Fibroblast of peridontal ligament (primary cell): Measurements from ENCODE around the gene ABCC4.
A peak's percentile ranks its signal among the peaks of the same experiment; 100 is the strongest.
"Not testable (repeated sequence)": the region's sequence is repeated elsewhere in the genome, so short reads cannot be mapped to it uniquely, and the experiment has no call there.

Experiments used
- DNase-seq: peaks from one replicate; pipeline ENCODE4 v3.0.0-alpha.2; 2010; ENCODE audit errors: extremely low read depth

The ABCC4 gene

DNA sequence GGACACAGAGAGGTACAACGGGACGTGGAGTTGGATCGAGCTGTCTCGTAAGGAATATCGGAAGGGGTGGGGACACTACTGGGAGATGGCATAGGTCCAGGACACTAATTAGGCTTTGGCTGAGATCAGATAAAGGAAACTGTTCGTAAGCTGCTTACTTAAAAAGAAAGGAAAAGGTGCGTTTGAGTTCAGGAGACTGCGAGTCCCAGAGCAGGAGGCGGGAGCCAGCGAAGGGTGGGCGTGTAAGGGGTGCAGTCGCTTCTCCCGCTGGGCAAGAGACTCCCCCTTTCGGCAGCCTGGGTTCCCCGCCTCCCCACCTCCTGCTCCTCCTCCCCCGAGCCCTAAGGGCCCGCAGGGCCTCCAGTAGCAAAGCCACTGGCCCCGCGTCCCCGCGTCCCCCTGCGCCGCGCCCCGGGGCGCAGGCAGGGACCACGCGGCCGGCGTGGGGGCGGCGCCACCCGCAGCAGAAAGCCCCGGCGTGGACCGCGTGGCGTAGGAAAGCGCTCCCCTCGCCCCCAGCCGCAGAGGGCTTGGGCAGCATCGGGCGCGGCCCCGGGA is 547 bp downstream of the ABCC4 start:
- peak; percentile 55 for DNase-seq

DNA sequence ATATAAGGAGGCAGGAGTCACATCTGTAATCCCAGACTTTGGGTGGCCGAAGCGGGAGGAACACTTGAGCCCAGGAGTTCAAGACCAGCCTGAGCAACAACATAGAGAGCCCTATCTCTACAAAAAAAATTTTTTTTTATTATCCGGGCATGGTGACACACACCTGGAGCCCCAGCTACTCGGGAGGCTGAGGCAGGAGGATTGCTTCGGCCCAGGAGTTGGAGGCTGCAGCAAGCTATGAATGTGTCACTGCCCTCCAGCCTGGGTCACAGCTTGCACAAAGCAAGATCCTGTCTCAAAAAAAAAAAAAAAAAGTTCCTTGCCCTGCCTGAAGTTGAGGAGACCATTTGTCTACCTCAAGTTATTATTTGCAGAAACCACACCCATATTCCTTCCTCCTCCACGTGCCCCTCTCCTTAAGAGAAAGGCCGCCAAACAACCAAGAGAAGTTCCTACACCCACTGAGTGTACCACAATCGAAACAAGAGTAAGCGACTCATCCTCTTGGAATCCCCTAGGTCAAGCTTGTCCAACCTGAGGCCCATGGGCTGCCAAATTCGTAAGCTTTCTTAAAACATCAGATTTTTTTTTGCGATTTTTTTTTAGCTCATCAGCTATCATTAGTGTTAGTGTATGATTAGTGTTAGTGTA is 2.2 kb downstream of the ABCC4 start:
- DNase-seq, result peak; percentile 40

DNA sequence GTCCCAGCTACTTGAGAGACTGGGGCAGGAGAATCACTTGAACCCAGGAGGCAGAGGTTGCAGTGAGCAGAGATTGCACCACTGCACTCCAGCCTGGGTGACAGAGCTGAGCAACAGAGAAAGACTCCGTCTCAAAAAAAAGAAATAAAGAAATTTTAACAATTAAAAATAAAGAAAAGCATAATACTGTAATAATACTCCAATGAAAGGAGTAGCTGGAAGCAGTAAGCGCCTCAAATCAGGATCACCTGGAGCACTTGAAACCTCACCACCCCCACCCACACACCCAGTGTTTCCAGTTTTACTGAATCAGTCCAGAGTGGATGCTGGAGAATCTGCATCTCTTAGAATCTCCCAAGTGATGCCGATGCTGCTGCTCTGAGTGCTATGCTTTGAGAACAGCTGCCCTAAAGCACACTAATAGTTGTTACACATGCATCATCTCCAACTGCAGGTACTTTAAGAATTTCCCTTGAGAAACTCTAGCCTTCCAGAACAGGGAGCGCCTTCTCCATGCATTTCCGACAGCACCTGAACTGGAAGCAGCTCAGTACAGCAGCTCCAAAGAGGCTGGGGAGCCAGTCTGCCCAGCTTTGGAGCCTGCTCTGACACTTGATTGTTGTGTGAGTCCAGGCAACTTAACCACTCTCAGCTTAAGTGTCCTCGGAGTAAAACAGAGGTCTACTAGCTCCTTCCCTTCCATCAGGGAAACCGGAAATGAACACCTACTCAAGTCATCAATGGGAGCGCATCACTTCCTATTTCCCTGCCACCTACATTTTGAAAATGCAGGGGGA is 2.9 kb downstream of the ABCC4 start:
- no peak for DNase-seq

DNA sequence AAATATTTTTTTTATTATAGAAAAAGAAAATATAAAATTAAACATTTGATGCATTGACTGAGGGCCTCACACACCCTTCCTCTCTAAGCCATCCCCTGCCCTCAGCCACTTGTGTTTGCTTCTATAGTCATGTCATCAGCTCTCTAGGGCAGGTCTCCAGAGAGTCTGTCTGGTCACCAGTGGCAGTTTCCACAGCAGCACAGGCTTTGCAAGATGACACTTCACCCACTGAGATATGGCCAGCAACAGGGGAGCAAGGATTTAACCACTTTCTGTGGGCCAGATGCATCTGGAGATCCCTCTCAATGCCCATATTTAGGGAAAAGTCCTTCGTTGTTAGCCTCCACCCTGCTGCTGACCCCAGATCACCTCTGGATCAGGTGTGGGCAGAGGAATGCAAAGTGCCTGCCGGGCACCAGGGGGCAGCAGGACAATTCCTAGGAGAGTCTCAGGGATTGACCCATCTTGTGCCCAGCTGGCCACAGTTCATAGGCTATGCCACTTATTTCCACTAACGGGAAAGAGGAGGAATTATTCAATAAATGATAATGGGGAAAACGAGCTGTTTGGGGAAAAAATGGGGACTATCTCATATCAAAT is 4.8 kb downstream of the ABCC4 start:
- DNase-seq, result no peak

DNA sequence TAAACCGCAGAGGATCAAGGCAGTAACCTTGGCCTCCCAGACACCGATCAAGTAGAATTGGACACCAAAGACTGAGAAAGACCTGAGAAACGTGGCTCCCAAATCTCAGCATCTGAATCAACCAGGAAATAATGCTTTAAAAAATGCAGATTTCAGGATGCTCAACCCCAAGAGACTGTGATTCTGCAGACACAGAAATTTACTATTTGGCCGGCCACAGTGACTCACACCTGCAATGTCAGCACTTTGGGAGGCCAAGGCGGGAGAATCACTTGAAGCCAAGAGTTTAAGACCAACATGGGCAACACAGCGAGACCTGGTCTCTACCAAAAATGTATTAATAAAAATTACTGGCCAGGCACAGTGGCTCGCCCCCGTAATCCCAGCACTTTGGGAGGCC is 6.2 kb downstream of the ABCC4 start:
- no peak for DNase-seq

DNA sequence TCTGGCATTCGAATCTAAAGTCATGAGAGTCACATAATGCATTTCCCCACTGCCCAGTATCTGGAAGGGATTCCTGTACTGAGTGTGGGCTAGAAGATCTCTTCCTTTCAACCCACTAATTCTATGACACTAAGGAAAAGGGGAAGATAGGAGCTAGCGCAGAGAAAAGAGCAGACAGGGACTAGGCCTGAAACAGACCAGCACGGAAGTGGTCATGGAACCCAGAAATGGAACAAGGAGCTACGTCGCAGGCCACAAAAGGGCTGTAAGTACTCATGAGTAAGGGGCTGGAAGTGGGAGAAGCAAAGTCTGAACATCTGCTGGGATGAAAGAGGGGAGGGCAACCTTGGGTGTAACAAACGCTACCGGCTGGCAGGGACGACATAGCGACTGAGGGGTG is 8.6 kb downstream of the ABCC4 start:
- DNase-seq, result no peak

DNA sequence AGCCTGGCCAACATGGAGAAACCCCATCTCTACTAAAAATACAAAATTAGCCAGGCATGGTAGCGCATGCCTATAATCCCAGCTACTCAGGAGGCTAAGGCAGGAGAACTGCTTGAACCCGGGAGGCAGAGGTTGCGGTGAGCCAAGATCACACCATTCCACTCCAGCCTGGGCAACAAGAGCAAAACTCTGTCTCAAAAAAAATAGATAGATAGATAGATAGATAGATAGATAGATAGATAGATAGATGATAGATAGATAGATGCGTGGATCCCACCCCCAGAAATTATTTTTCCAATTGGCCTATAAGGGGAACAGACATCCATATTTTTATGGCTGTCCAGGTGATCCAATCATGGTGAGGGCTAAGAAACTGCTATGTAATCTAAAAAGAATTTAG is 11.3 kb downstream of the ABCC4 start:
- not testable (repeated sequence) for DNase-seq

DNA sequence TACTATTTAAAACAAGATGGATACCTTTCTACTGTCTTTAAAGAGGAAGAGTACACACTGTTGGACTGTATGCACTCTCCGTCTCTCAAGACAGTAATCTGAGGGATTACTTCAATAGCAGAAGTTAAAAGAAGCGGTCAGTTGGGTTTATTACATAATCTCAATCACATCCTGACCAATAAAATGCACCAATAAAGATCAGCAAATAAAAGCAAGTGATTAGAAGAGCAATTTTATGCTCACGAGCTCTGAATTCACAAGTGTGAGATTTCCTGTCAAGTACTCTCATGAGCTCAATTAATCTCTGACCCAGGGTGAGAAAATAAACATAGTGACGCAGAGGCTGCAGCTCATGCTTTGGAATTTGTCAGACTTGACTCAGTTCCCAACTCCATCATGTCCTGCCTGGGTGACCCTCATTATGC is 12.2 kb downstream of the ABCC4 start:
- DNase-seq, result no peak

DNA sequence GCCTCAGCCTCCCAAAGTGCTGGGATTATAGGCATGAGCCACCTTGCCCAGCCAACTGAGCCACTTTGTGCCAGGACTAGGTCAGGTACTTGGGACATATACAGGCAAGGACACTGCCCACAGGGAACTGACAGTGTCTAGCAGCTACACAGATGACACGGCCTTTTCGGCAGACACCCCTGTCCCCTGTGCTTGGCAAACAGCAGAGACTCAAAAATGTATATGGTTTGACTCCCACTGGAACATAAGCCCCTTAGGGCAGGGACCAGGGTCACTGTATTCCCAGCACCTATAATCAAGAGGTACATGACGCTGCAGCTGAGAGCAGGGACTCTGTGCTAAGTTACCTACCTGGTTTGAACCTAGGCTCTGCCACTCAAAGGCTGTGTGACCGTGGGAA is 16.8 kb downstream of the ABCC4 start:
- no peak for DNase-seq

DNA sequence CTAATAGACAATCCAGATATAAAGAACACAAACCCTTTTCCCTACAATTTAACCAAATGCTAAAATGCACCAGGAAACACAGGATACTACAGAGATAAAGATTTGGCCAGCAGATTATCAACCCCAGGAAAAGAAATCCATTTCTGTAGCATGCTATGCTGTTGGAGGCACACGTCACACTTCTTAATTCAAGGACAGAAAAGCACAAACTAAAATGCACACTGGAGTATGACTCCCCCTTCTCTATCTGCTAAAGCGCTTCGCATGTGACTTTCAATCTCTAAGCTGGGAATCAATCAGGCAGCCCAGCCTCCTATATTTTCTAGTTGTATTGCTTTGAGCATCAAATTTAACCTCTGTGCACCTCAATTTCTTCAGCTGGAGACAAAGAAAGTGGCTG is 22.2 kb downstream of the ABCC4 start:
- DNase-seq, result no peak

DNA sequence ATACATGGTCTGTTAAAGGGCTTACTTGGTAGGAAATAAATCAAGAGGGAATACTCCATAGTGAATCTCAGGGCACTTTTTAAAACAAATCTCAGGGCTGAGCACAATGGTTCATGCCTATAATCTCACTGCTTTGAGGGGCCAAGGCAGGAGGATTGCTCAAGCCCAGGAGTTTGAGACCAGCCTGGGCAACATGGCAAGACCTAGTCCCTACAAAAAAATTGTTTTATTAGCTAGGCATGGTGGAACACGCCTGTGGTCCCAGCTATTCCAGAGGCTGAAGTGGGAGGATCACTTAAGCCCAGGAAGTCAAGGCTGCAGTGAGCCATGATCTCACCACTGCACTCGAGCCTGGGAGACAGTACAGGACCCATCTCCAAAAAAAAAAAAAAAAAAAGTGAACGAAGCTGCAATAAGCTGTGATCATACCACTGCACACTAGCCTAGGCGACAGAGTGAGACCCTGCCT is 25.2 kb downstream of the ABCC4 start:
- no peak for DNase-seq

DNA sequence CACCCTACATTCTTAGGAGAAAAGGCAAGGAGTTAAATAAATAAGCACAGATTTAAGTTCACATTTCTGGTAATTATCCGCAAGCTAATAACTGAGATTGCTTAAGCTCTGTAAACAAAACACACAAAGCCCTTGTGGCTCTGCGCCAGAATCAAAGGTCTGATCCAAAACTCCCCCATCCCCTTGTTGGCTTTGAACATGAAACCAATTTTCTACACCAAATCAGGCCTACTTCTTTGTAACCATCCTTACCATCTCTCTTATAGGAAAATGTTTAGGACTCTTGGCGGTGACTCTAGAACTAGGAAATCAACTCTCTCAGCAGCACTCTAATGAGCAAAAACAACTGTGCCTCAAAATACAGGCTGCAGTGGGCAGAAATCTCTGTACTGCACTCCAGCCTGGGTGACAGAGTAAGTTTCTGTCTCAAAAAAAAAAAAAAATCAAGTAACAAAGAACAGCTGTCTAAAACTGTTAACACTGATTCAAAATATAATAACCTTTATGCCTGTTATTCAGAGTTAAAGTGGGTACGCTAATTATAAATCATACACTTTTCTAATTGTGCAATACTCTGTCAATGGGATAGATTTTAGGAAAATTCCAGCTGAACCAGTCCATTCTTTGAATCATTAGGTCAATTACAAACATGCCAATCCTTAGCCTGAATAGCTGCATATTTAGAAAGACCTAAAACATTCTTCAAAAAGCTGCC is 25.8 kb downstream of the ABCC4 start:
- peak; percentile 53 for DNase-seq

DNA sequence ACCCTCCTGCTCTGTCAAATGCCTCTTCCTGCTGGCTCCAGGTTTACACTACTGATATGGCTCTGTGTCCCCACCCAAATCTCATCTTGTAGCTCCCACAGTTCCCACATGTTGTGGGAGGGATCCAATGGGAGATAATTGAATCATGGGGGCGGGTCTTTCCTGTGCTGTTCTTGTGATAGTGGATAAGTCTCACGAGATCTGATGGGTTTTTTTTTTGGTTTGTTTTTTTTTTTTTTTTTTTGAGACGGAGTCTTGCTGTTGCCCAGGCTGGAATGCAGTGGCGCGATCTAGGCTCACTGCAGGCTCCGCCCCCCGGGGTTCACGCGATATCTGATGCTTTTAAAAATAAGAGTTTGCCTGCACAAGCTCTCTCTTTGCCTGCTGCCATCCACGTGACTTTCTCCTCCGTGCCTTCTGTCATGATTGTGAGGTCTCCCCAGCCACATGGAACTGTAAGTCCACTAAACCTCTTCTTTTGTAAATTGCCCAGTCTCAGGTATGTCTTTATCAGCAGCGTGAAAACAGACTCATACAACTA is 27.6 kb downstream of the ABCC4 start:
- DNase-seq, result not testable (repeated sequence)

DNA sequence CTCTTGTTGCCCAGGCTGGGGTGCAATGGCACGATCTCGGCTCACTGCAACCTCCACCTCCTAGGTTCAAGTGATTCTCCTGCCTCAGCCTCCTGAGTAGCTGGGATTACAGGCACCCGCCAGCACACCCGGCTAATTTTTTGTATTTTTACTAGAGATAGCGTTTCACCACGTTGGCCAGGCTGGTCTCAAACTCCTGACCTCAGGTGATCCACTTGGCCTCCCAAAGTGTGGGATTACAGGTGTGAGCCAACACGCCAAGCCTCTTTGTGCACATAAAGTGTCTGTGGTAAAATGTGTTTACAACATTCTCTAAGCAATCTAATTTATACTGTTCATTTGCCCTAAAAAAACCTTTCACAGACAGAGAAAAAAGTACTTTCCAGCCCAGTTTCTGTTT is 29.2 kb downstream of the ABCC4 start:
- not testable (repeated sequence) for DNase-seq

DNA sequence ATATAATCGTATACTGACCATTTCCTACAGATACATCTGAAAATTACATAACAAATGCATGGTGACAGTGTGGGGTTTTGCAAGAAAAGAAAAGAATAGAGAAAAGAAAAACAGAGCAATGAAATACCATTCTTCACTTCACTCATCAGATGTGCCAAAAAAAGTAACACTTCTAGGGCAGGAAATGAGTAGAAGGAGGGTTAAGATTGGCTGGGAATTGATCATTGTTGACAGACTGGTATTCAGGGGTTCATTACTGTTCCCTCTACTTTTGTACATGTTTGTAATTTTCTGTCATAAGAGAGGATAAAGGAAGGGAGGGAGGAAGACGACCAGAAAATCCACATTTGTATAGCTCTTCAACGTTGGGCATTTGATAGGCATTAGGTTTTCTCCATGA is 31.5 kb downstream of the ABCC4 start:
- no peak for DNase-seq

DNA sequence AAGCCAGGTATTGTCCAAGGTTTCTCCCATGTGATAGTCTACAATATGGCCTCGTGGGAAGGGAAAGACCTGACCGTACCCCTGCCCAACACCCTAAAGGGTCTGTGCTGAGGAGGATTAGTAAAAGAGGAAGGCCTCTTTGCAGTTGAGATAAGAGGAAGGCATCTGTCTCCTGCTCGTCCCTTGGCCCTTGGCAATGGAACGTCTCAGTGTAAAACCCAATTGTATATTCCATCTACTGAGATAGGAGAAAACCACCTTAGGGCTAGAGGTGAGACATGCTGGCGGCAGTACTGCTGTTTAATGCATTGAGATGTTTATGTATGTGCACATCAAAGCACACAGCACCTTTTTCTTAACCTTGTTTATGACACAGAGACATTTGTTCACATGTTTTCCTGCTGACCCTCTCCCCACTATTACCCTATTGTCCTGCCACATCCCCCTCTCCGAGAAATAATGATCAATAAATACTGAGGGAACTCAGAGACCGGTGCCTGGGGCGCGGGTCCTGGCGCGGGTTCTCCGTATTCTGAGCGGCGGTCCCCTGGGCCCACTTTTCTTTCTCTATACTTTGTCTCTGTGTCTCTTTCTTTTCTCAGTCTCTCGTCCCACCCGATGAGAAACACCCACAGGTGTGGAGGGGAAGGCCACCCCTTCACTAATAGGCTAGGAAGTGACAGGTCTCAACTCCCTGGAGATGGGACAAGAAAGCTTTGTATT is 32.7 kb downstream of the ABCC4 start:
- DNase-seq, result not testable (repeated sequence)

DNA sequence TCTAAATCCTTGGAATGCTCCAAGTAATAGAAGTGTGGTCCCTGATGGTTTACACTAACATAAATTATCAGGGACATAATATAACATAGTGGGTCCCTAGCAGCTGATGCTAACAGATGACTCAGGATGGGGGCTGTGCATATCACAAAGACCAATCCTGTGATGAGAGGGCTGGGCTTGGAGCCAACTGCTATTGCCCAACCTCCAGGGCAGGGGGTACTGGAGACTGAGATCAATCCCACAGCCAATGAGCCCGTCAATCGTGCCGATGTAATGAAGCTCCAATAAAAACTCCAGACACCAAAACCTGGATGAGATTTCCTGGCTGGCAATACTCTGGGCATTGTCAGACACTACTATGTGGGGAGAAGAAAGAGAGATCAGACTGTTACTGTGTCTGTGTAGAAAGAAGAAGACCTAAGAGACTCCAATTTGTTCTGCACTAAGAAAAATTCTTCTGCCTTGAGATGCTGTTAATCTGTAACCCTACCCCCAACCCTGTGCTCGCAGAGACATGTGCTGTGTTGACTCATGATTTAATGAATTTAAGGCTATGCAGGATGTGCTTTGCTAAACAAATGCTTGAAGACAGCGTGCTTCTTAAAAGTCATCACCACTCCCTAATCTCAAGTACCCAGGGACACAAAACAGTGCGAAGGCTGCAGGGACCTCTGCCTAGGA is 33.4 kb downstream of the ABCC4 start:
- peak; percentile 89 for DNase-seq

DNA sequence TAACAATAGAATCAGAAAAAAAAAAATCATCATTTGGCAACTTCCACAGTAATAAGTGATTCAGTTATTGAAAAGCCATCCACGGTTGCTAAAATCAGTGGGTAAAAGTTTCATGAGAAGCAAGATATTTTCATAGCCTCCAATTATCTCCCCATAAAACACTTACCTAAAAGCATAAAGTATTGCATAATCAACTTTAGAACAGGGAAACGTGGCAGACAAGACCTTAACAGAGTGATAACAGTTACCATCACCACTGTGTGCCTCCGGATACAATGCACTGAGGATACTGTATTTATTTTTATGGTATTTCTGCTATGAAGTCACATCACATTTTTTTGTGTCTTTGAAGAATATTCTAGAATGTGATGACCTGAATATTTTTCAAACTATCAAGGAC is 37.0 kb downstream of the ABCC4 start:
- DNase-seq, result no peak

DNA sequence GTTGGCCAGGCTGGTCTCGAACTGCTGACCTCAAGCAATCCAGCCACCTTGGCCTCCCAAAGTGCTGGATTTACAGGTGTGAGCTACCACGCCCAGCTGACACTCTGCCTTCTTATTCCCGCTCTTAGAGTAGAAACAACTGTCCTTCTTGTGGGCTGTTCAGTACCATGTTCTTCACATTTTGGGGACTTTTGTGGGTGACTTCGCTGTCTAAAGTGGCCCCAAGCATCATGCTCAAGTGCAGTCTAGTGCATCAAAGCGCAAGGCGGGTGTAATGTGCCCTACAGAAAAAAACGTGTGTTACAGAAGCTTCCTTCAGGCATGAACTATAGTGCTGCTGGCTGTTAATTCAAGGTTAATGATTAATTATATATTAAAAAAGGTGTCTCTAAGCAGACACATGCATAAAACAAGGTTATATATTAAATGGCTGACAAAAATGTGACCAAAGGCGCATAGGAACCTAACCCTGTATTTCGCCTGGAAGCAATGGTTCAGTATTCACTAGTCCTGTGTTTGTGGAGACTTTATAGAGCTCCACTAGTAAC is 38.3 kb downstream of the ABCC4 start:
- DNase-seq, result no peak

DNA sequence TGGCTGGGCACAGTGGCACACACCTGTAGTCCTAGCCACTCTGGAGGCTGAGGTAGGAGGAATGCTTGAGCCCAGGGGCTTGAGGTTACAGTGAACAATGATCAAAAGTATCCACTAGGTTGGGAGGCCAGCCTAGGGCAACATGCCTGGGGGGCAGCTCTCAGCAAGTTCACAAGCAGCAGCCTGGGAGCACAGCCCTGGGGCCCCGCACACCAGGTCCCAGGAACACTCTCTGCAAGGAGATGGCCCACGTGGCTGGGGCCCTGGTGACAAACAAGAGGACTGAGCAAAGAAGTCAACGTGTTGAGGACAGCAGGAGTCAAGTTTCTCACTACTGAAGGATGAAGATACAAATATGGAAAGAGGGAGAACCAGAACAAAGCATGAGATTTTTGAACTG is 39.3 kb downstream of the ABCC4 start:
- DNase-seq, result no peak
